ENCODE measurements around the gene PLA2G2F.

DNA sequence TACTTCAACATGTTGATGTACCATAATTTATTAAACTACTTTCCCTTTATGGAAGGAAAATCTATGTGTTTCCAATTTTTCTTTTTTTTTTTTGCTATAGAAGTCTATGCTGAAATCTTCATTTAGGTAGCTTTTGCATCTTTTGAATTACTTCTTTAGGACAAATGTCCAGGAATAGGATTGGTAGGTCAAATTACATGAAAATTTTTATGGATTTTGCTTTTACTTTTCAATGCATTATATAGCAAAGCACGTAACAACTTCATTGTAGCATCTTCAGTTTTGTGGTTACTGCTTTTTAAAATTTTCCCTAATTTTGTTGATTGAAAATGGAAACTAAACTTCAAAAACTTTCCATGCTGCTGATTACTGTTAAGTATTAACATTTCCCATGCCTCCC, 59.2 kb downstream of the PLA2G2F start:
- TF ChIP-seq FOXM1 (IDR thresholded peaks at IDR 0.05; ENCODE audit: low read depth, low read length) (no peak), CTCF (IDR thresholded peaks at IDR 0.05 in 2 of 3, conservative IDR thresholded peaks at IDR 0.05 in 1 of 3; ENCODE audit: control insufficient read depth in 2 of 3, extremely low read depth in 1 of 3, insufficient read depth in 1 of 3, low read depth in 3 of 3, low read length in 3 of 3) (no peak), SIN3A (IDR thresholded peaks at IDR 0.05; ENCODE audit: low read depth, low read length) (no peak), ELK1 (IDR thresholded peaks at IDR 0.05; ENCODE audit: low read depth, low read length) (no peak), ZNF207 (IDR thresholded peaks at IDR 0.05; ENCODE audit: borderline replicate concordance) (no peak), SMC3 (IDR thresholded peaks at IDR 0.05; ENCODE audit: borderline replicate concordance, low read length) (no peak), POLR2A (IDR thresholded peaks at IDR 0.05; ENCODE audit: low read depth, low read length) (no peak), ZNF274 (IDR thresholded peaks at IDR 0.05; ENCODE audit: insufficient read depth, insufficient read length) (no peak), RAD21 (IDR thresholded peaks at IDR 0.05; ENCODE audit: insufficient read depth, low read depth, low read length) (no peak)

All from GM12878 (cell line).